Measurements from ENCODE around the gene CPNE6. TPM values are rescaled to one million over a fixed set of nuclear protein-coding genes. Genes with fewer than 3 reads are reported as not detected.

The CPNE6 gene
- total and polyA plus RNA-seq, 2 donors (not counting 1 experiment from before 2014, with no cell fraction given) = not detected

DNA sequence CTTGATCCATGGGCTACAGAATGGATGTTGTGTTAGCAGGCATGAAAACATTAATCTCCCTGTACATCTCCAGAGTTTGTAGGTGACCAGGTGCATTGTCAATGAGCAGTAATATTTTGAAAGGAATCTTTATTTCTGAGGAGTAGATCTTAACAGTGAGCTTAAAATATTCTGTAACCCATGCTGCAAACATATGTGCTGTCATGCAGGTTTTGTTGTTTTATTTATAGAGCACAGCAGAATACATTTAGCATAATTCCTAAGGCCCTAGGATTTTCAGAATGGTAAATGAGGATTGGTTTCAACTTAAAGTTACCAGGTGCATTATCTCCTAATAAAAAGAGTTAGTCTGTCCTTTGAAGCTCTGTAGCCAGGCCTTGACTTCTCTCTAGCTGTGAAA, 55.6 kb downstream of the CPNE6 start:
- H3K9me3 Mint-ChIP-seq (ENCODE audit: insufficient read depth) = no peaks in the 10 kb centered on the region
- Histone ChIP-seq H2AFZ (ENCODE audit: insufficient read depth, low read depth, low read length, poor library complexity, severe bottlenecking) (no peak overlapping the region), H3K79me2 (ENCODE audit: control insufficient read depth, insufficient read depth, low read length) (peaks cover 4% of the 10 kb centered on the region), H3K36me3 (replicated peaks in 1 of 2; ENCODE audit: control extremely low read depth in 1 of 2, control insufficient read depth in 1 of 2, extremely low read depth in 1 of 2, insufficient read depth in 2 of 2, low read length in 1 of 2) (peaks cover 3 to 10% of the 10 kb centered on the region in 2 experiments), H3K4me3 (ENCODE audit: control extremely low read depth in 1 of 5, extremely low read depth in 1 of 5, insufficient read depth in 1 of 5, low read depth in 2 of 5, low read length in 4 of 5) (no peak overlapping the region), H3K4me1 (ENCODE audit: control insufficient read depth in 2 of 2, insufficient read depth in 2 of 2, low read length in 2 of 2) (peaks cover 34 to 35% of the 10 kb centered on the region in 2 donors), H4K20me1 (ENCODE audit: control insufficient read depth, insufficient read depth, low read length, poor library complexity, severe bottlenecking) (no peaks in the 10 kb centered on the region), H3K27me3 (replicated peaks in 1 of 4; ENCODE audit: control extremely low read depth in 1 of 4, control insufficient read depth in 3 of 4, insufficient read depth in 4 of 4, low read length in 3 of 4) (no peaks in the 10 kb centered on the region), H3K4me2 (replicated peaks; ENCODE audit: low read depth, low read length, poor library complexity, severe bottlenecking) (no peak overlapping the region), H3K27ac (ENCODE audit: low read length in 2 of 2) (no peak overlapping the region), H3K9ac (ENCODE audit: low read length) (no peak overlapping the region), H3K9me3 (ENCODE audit: control extremely low read depth in 1 of 3, control insufficient read depth in 2 of 3, insufficient read depth in 1 of 3, low read length in 2 of 3) (no peaks in the 10 kb centered on the region)
- CTCF ChIA-PET = interaction anchor here (1.1 to 1.6 kb wide), 5 partner anchors 9 to 153 kb away, joined by 3 to 5 read pairs (median 4); partner anchors contain the start of gene PSME1
- H3K4me3 Mint-ChIP-seq = no peak overlapping the region
- no peaks in the 10 kb centered on the region for H3K27me3 Mint-ChIP-seq
- TF ChIP-seq, protein P1, sequence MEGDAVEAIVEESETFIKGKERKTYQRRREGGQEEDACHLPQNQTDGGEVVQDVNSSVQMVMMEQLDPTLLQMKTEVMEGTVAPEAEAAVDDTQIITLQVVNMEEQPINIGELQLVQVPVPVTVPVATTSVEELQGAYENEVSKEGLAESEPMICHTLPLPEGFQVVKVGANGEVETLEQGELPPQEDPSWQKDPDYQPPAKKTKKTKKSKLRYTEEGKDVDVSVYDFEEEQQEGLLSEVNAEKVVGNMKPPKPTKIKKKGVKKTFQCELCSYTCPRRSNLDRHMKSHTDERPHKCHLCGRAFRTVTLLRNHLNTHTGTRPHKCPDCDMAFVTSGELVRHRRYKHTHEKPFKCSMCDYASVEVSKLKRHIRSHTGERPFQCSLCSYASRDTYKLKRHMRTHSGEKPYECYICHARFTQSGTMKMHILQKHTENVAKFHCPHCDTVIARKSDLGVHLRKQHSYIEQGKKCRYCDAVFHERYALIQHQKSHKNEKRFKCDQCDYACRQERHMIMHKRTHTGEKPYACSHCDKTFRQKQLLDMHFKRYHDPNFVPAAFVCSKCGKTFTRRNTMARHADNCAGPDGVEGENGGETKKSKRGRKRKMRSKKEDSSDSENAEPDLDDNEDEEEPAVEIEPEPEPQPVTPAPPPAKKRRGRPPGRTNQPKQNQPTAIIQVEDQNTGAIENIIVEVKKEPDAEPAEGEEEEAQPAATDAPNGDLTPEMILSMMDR (IDR thresholded peaks at IDR 0.05) = no peak
- TF ChIP-seq EZH2 (IDR thresholded peaks at IDR 0.05; ENCODE audit: borderline replicate concordance, insufficient read depth, low read depth, low read length, poor library complexity, severe bottlenecking) = no peak
- H3K27ac Mint-ChIP-seq = no peak overlapping the region
- no peak for ATAC-seq (ENCODE audit: low read depth)
- POLR2A ChIA-PET = interaction anchor here (1.2 kb wide), 1 partner anchor 9 kb away, joined by 3 read pairs; the partner anchor contains the start of gene PSME1
- intact Hi-C loops (cut with micrococcal nuclease) = no loop called here
- no peak for DNase-seq
- H3K4me1 Mint-ChIP-seq = peaks cover 35% of the 10 kb centered on the region

DNA sequence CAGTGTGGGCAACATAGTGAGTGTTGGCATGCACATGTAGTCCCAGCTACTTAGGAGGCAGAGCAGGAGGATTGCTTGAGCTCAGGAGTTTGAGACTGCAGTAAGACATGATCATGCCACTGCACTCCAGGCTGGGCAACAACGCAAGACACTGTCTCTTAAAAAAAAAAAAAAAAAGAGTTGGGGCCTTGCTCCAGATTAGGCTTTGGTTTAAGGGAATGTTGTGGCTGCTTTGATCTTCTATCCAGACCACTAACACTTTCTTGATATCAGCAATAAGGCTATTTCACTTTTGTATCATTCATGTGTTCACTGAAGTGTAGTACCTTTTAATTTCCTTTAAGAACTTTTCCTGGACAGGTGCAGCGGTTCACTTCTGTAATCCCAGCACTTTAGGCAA, 56.3 kb downstream of the CPNE6 start:
- ChIA-PET CTCF (interaction anchor here (0.7 to 1.6 kb wide), 6 partner anchors 8 to 152 kb away, joined by 3 to 5 read pairs (median 4); partner anchors contain the start of gene PSME1), POLR2A (interaction anchor here (1.2 kb wide), 1 partner anchor 9 kb away, joined by 3 read pairs; the partner anchor contains the start of gene PSME1)
- no peak for DNase-seq
- no peak overlapping the region for H3K4me3 ChIP-seq (ENCODE audit: control extremely low read depth in 1 of 5, extremely low read depth in 1 of 5, insufficient read depth in 1 of 5, low read depth in 2 of 5, low read length in 4 of 5)
- intact Hi-C loops (cut with micrococcal nuclease) = no loop called here
- no peaks in the 10 kb centered on the region for H3K27me3 ChIP-seq (replicated peaks in 1 of 4; ENCODE audit: control extremely low read depth in 1 of 4, control insufficient read depth in 3 of 4, insufficient read depth in 4 of 4, low read length in 3 of 4)
- Mint-ChIP-seq H3K9me3 (ENCODE audit: insufficient read depth) (no peaks in the 10 kb centered on the region), H3K27me3 (no peaks in the 10 kb centered on the region), H3K4me1 (peaks cover 36% of the 10 kb centered on the region), H3K4me3 (no peak overlapping the region), H3K27ac (peak overlapping the region; percentile 6)
- ATAC-seq (ENCODE audit: low read depth) = no peak
- no peak for TF ChIP-seq EZH2 (IDR thresholded peaks at IDR 0.05; ENCODE audit: borderline replicate concordance, insufficient read depth, low read depth, low read length, poor library complexity, severe bottlenecking)
- TF ChIP-seq, protein P1 (IDR thresholded peaks at IDR 0.05) = no peak
- WGBS (ENCODE audit: insufficient coverage) = 88% methylated on average over 2 of the region's 2 CpGs
- peak overlapping the region; percentile 33 for H3K4me2 ChIP-seq (replicated peaks; ENCODE audit: low read depth, low read length, poor library complexity, severe bottlenecking)
- H3K36me3 ChIP-seq (replicated peaks in 1 of 2; ENCODE audit: control extremely low read depth in 1 of 2, control insufficient read depth in 1 of 2, extremely low read depth in 1 of 2, insufficient read depth in 2 of 2, low read length in 1 of 2) = peaks cover under 1 to 7% of the 10 kb centered on the region in 2 experiments
- no peaks in the 10 kb centered on the region for H3K9me3 ChIP-seq (ENCODE audit: control extremely low read depth in 1 of 3, control insufficient read depth in 2 of 3, insufficient read depth in 1 of 3, low read length in 2 of 3)
- H2AFZ ChIP-seq (ENCODE audit: insufficient read depth, low read depth, low read length, poor library complexity, severe bottlenecking) = no peak overlapping the region
- H3K79me2 ChIP-seq (ENCODE audit: control insufficient read depth, insufficient read depth, low read length) = peaks cover 4% of the 10 kb centered on the region
- peaks cover 38 to 40% of the 10 kb centered on the region in 2 donors for H3K4me1 ChIP-seq (ENCODE audit: control insufficient read depth in 2 of 2, insufficient read depth in 2 of 2, low read length in 2 of 2)
- H4K20me1 ChIP-seq (ENCODE audit: control insufficient read depth, insufficient read depth, low read length, poor library complexity, severe bottlenecking) = no peaks in the 10 kb centered on the region
- no peak overlapping the region for H3K27ac ChIP-seq (ENCODE audit: low read length in 2 of 2)
- no peak overlapping the region for H3K9ac ChIP-seq (ENCODE audit: low read length)

Data from B cell (primary cell).